ENCODE measurements around the gene CABP7.

DNA sequence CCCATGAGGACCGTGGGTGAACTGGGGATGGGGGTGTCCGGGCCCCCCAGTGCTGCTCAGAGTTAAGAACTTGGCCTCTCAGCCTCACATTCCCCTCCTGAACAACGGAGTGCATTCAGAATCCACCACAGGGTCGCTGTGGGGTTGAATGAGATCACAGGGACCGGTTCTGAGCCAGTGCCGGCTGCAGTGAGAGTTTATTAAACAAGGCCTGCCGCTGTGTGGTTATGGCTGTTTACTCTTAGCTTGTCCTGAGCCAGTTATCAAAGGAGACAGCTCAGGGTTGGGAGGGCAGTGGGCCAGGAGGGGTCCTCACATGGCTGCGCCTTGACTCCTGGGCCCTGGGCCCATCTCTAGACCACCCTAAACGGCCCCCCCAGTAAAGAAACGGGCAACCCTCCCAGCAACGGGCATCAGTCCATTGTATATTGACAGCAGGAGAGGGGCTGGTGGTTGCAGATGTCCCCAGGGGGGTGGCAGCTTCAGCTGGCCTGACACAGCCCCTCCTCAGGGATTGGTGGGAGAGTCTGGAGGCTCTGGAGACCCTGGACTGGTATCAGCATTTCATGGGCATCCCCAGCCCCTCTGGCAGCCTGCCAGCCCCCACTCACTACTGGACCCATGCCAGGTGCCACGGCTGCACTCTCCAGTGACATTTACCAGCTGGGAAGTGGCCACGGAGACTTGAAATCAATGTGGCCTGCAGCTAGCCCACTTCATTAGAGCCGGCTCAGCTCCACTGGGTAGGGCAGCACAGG, 15.1 kb upstream of the CABP7 start:
- TF ChIP-seq POLR2A (IDR thresholded peaks at IDR 0.05) (no peak), POLR2AphosphoS5 (IDR thresholded peaks at IDR 0.05) (no peak), EP300 (IDR thresholded peaks at IDR 0.05) (no peak)
- TF ChIP-seq, protein P1, sequence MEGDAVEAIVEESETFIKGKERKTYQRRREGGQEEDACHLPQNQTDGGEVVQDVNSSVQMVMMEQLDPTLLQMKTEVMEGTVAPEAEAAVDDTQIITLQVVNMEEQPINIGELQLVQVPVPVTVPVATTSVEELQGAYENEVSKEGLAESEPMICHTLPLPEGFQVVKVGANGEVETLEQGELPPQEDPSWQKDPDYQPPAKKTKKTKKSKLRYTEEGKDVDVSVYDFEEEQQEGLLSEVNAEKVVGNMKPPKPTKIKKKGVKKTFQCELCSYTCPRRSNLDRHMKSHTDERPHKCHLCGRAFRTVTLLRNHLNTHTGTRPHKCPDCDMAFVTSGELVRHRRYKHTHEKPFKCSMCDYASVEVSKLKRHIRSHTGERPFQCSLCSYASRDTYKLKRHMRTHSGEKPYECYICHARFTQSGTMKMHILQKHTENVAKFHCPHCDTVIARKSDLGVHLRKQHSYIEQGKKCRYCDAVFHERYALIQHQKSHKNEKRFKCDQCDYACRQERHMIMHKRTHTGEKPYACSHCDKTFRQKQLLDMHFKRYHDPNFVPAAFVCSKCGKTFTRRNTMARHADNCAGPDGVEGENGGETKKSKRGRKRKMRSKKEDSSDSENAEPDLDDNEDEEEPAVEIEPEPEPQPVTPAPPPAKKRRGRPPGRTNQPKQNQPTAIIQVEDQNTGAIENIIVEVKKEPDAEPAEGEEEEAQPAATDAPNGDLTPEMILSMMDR (IDR thresholded peaks at IDR 0.05), result no peak

All from upper lobe of left lung (tissue), 4 donors.